Upper lobe of left lung (tissue), 6 donors: Measurements from ENCODE around the gene INAFM1. TPM values are rescaled to one million over a fixed set of nuclear protein-coding genes. Genes with fewer than 3 reads are reported as not detected.

Experiments used
- ATAC-seq, 2 donors: fragments of 200-7000 bp; cut with Tn5 transposase; one replicate each; pipeline ENCODE4 v1.9.1; 2022; ENCODE audit warnings: mild to moderate bottlenecking in 2 of 2, moderate library complexity in 2 of 2; ENCODE audit not compliant: low FRiP score in 2 of 2
- DNase-seq, 2 donors: peaks; one replicate each; pipeline ENCODE4 v3.0.0-alpha.2; 2019 to 2020
- H3K27ac ChIP-seq, 4 donors: fragments of 200-600 bp; sonication (generic); one replicate each; pipeline ENCODE4 v1.5.1; 2016 to 2019
- H3K27me3 ChIP-seq, 4 donors: fragments of 200-600 bp; sonication (generic); one replicate each; pipeline ENCODE4 v1.5.1; 2017 to 2019
- H3K36me3 ChIP-seq, 4 donors: fragments of 200-600 bp; sonication (generic); one replicate each; pipeline ENCODE4 v1.5.1; 2016 to 2019
- H3K4me1 ChIP-seq, 4 donors: fragments of 200-600 bp; sonication (generic); one replicate each; pipeline ENCODE4 v1.5.1; 2018 to 2019
- H3K4me3 ChIP-seq, 4 donors: fragments of 200-600 bp; sonication (generic); one replicate each; pipeline ENCODE4 v1.5.1; 2017 to 2019; ENCODE audit warnings: mild to moderate bottlenecking in 2 of 4, moderate library complexity in 1 of 4
- H3K9me3 ChIP-seq, 4 donors: fragments of 200-600 bp; sonication (generic); one replicate each; pipeline ENCODE4 v1.5.1; 2018 to 2019
- EP300 ChIP-seq, 4 donors: sonication (generic); formaldehyde crosslinking; IDR thresholded peaks; one replicate each; pipeline ENCODE4 v1.5.1; 2017; ENCODE audit warnings: antibody characterized with exemption in 4 of 4, control low read depth in 2 of 4
- POLR2A ChIP-seq, 4 donors: fragments of 450-650 bp; IDR thresholded peaks; one replicate each; pipeline ENCODE4 v1.5.1; 2016 to 2017; ENCODE audit warnings: antibody characterized with exemption in 4 of 4, mild to moderate bottlenecking in 2 of 4
- POLR2AphosphoS5 ChIP-seq, 2 donors: sonication (generic); formaldehyde crosslinking; IDR thresholded peaks; one replicate each; pipeline ENCODE4 v1.5.1; 2017; ENCODE audit warnings: antibody characterized with exemption in 2 of 2
- WGBS, 2 donors: methylation state at CpG; one replicate each; pipeline ENCODE4 v1.1.5; 2017 to 2018; 5-methylcytosine and 5-hydroxymethylcytosine counted together
- total RNA-seq, 6 donors: library from RNA; depleted of rRNA in 4 of 6; stranded (reverse); fragments of >200 nt in 4 of 6; gene quantifications; one replicate each; pipeline versions ENCODE4 v1.1.0 to v1.2.1, GENCODE V29; 2016 to 2021
- TF ChIP-seq, protein P1 (sequence below), 6 experiments: fragments of 450-650 bp in 4 of 6; fragments of 200-600 bp in 2 of 6; sonication (generic) in 2 of 6; IDR thresholded peaks; one replicate each; pipeline ENCODE4 v1.5.1; 2016 to 2019; ENCODE audit warnings: antibody characterized with exemption in 6 of 6
- donor health status: DM: no; HTN: no; CAD: no; lungs with moderate emphysema.
- donor health status: DM: no; HTN: yes; CAD: no; lungs with severe emphysema.

INAFM1 gene
- total RNA-seq, 6 donors from 2014 or later = 0.59 to 28.3 (median 22.4) TPM

DNA sequence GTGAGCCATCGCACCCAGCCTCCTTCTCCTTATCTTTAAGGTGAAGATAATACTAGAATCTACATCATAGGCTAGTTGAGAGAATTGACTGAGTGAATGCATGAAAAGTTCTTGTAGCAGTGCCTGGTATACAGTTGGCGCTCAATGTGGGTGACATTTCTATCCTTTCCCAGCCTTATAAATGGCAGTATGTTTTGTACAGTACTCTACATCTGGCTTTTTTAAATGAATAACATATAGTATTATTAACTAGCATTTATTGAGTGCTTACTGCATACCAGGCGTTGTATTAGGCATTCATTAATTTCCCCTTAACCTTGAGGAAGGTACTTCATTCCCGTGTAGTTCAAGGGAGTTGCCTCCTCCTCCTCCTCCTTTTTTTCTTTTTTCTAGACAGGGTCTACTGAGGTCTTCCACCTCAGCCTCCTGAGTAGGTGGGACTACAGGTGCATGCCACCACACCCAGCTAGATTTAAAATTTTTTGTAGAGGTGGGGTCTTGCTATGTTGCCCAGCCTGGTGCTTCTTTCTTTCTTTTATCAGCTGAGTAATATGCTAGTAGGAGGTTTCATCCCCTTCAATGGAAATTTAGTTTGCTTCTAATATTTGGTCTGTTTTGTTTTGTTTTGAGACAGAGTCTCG lies 37.8 kb downstream of the INAFM1 start:
- TF ChIP-seq POLR2AphosphoS5 (IDR thresholded peaks at IDR 0.05) (no peak), EP300 (IDR thresholded peaks at IDR 0.05) (no peak), POLR2A (IDR thresholded peaks at IDR 0.05) (no peak)
- TF ChIP-seq, protein P1, sequence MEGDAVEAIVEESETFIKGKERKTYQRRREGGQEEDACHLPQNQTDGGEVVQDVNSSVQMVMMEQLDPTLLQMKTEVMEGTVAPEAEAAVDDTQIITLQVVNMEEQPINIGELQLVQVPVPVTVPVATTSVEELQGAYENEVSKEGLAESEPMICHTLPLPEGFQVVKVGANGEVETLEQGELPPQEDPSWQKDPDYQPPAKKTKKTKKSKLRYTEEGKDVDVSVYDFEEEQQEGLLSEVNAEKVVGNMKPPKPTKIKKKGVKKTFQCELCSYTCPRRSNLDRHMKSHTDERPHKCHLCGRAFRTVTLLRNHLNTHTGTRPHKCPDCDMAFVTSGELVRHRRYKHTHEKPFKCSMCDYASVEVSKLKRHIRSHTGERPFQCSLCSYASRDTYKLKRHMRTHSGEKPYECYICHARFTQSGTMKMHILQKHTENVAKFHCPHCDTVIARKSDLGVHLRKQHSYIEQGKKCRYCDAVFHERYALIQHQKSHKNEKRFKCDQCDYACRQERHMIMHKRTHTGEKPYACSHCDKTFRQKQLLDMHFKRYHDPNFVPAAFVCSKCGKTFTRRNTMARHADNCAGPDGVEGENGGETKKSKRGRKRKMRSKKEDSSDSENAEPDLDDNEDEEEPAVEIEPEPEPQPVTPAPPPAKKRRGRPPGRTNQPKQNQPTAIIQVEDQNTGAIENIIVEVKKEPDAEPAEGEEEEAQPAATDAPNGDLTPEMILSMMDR (IDR thresholded peaks at IDR 0.05) = no peak
- no peak for DNase-seq
- no peak for ATAC-seq
- Histone ChIP-seq H3K27me3 (no peaks in the 10 kb centered on the region), H3K4me3 (peak overlapping the region in 3 of 4 donors; percentile 18 to 47 (median 30)), H3K9me3 (no peaks in the 10 kb centered on the region), H3K36me3 (no peaks in the 10 kb centered on the region), H3K27ac (peak overlapping the region in 3 of 4 donors; percentile 40 to 92 (median 84)), H3K4me1 (peaks cover 0 to 11% (median 2%) of the 10 kb centered on the region in 4 donors)
- WGBS, 2 donors = 87 to 89% methylated on average over 5 of the region's 5 CpGs

DNA sequence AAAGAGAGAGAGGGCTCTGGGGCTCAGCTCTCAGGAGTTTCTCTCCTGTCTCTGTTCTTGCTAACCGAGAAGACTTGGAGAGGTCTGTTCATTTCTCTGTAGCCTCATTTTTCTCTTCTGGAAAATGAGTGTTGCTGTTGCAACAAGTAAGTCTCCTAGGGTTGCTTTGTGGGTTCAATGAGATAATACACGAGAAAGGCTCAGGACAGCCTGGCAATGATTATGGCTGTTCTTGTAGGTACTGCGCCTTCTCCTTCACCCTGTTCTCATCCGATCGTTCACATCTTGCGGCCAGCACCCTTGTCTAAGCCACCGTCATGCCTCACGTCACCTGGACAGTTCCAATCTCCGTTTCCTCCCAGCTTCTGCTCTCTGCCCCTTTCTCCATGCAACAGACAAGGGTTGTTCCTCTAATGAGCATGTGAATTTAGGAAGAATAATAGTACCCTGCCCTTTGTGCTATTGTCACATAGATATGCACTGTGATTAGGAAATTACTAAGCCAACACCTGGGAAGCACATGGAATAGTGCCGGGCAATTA lies 39.1 kb downstream of the INAFM1 start:
- Histone ChIP-seq H3K36me3 (no peaks in the 10 kb centered on the region), H3K4me3 (peak overlapping the region in 1 of 4 donors; percentile 47), H3K9me3 (no peaks in the 10 kb centered on the region), H3K4me1 (peaks cover 0 to 9% (median under 1%) of the 10 kb centered on the region in 4 donors), H3K27me3 (no peaks in the 10 kb centered on the region), H3K27ac (peak overlapping the region; percentile 19 to 92 (median 78))
- DNase-seq (no peak), ATAC-seq (no peak)
- TF ChIP-seq, protein P1 (IDR thresholded peaks at IDR 0.05) = no peak
- TF ChIP-seq EP300 (IDR thresholded peaks at IDR 0.05) (no peak), POLR2AphosphoS5 (IDR thresholded peaks at IDR 0.05) (peak in 1 of 2 donors; percentile 8), POLR2A (IDR thresholded peaks at IDR 0.05) (peak in 1 of 4 donors; percentile 44)
- WGBS, 2 donors = 75 to 81% methylated on average over 10 of the region's 10 CpGs

DNA sequence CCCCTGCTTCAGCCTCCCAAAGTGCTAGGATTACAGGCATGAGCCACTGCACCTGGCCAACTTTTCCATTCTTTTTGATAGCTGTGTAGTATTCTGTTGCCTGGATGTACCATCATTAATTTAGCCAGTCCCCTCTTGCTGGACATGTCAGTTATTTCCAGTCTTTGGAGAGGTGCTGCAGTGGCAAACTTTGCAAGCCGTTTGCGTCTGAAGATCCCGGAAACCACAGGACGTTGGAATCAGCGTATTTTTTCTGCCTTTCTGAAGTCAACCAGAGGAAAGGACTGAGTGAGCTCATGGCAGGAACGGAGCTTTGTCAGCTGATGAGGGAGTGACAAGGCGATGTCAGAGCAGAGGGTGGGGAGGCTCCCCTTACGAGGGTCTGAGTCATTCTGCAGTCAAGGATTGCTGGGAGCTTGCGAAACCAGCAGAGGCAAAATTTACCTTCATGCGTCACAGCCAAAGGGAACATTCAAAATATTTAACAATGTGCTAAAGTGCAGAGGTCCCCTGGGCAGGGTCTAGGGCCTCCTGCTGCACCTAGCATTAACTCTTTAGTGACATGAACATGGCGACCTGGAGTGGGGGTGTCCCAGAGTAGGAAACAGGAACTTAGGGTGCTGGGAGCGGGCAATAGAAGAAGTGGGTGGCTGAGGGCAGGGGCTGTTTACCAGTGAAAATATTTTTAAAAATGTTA lies 40.6 kb downstream of the INAFM1 start:
- Histone ChIP-seq H3K9me3 (no peaks in the 10 kb centered on the region), H3K27ac (peak overlapping the region; percentile 72 to 92 (median 81)), H3K4me3 (no peak overlapping the region), H3K27me3 (no peaks in the 10 kb centered on the region), H3K4me1 (peaks cover 0 to 7% (median 0%) of the 10 kb centered on the region in 4 donors), H3K36me3 (peaks cover 0 to 4% (median 0%) of the 10 kb centered on the region in 4 donors)
- 26 to 38% methylated on average over 11 to 12 of the region's 12 CpGs for WGBS, 2 donors
- DNase-seq (peak in 1 of 2 donors; percentile 92), ATAC-seq (peak; percentile 94 to 95)
- TF ChIP-seq POLR2A (IDR thresholded peaks at IDR 0.05) (peak in 1 of 4 donors; percentile 62), EP300 (IDR thresholded peaks at IDR 0.05) (peak; percentile 73 to 95 (median 86)), POLR2AphosphoS5 (IDR thresholded peaks at IDR 0.05) (peak; percentile 83 to 95)
- TF ChIP-seq, protein P1 (IDR thresholded peaks at IDR 0.05) = no peak

DNA sequence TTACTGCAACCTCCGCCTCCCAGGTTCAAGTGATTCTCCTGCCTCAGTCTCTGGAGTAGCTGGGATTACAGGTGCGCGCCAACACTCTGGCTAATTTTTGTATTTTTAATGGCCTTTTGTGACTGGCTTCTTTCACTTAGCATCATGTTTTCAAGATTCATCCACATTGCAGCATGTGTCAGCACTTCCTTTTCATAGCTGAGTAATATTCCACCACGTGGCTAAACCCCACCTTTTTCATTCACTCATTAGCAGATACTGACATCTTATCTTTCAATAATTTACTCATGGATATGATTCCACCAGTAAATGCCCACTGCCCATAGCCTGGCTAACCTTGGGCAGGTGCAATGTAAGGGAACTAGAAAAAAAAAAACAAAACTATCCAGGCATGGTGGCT lies 41.8 kb downstream of the INAFM1 start:
- Histone ChIP-seq H3K9me3 (no peaks in the 10 kb centered on the region), H3K36me3 (peaks cover 0 to 6% (median 0%) of the 10 kb centered on the region in 4 donors), H3K4me1 (peaks cover 0 to 7% (median 0%) of the 10 kb centered on the region in 4 donors), H3K27ac (peak overlapping the region in 2 of 4 donors; percentile 84 to 92), H3K27me3 (no peaks in the 10 kb centered on the region), H3K4me3 (no peak overlapping the region)
- 82 to 87% methylated on average over 4 of the region's 4 CpGs for WGBS, 2 donors
- no peak for ATAC-seq
- no peak for TF ChIP-seq POLR2A (IDR thresholded peaks at IDR 0.05)
- TF ChIP-seq, protein P1 (IDR thresholded peaks at IDR 0.05) = no peak
- no peak for TF ChIP-seq EP300 (IDR thresholded peaks at IDR 0.05)
- no peak for TF ChIP-seq POLR2AphosphoS5 (IDR thresholded peaks at IDR 0.05)
- DNase-seq = no peak
